K562 (cell line): ENCODE results near the gene PARD3B. TPM values are rescaled to one million over a fixed set of nuclear protein-coding genes. Genes with fewer than 3 reads are reported as not detected.

Source experiments
- ATAC-seq: fragments of 200-7000 bp; cut with Tn5 transposase; 3 replicates; pipeline ENCODE4 v1.9.1; 2020; ENCODE audit warnings: moderate library complexity
- BruUV-seq: library from RNA; stranded (reverse); fragments of 400-500 nt; replicated peaks from 2 replicates; lab custom pipeline; 2021; lab: Mats Ljungman, UMichigan
- CTCF ChIA-PET: fragments of 300-600 bp; formaldehyde crosslinking; extraction: SDS; loops from one replicate; lab custom pipeline; 2021; ENCODE audit warnings: low intra/inter-chr PET ratio; lab: Yijun Ruan, JAX
- POLR2A ChIA-PET: fragments of 300-600, 350-650 bp; sonication (Branson Sonifier 250); formaldehyde crosslinking; extraction: SDS; loops from one replicate; lab custom pipeline; 2021; ENCODE audit warnings: antibody characterized with exemption, inconsistent platforms; lab: Yijun Ruan, JAX
- DNase-seq, 4 experiments: peaks; one replicate each; pipeline versions ENCODE4 v3.0.0 to v3.0.0-alpha.2; 2011 to 2018; ENCODE audit warnings: low spot score in 3 of 4, mixed read lengths in 3 of 4; ENCODE audit errors: extremely low read depth in 1 of 4
- FAIRE-seq: peaks from 2 replicates; lab custom pipeline; 2011; peaks lifted over from hg19 to GRCh38; lab: Jason Lieb, UNC
- H2AFZ ChIP-seq: 2 replicates; pipeline ENCODE4 v1.6.0; 2011; ENCODE audit warnings: low read depth, low read length, control low read depth, inconsistent platforms
- H3K27ac ChIP-seq: fragments of 200-600 bp; 3 replicates; pipeline ENCODE4 v1.8.0; 2011; ENCODE audit warnings: low read depth, mild to moderate bottlenecking, control low read depth, inconsistent platforms, low read length, moderate library complexity, mixed read lengths; ENCODE audit errors: extremely low read depth
- H3K27me3 ChIP-seq, 2 experiments: fragments of 300-600 bp in 1 of 2; 2 replicates in 1 of 2; 3 replicates in 1 of 2; pipeline versions ENCODE4 v1.6.0 to v1.8.0; 2011; ENCODE audit warnings: inconsistent platforms in 2 of 2, low read length in 2 of 2, mild to moderate bottlenecking in 1 of 2, mixed read lengths in 1 of 2, moderate library complexity in 1 of 2; ENCODE audit not compliant: control insufficient read depth in 2 of 2, insufficient read depth in 2 of 2
- H3K36me3 ChIP-seq: fragments of 300-600 bp; 3 replicates; pipeline ENCODE4 v1.8.0; 2011; ENCODE audit warnings: mild to moderate bottlenecking, low read length, inconsistent platforms; ENCODE audit not compliant: control insufficient read depth, insufficient read depth
- H3K4me1 ChIP-seq, 2 experiments: fragments of 200-600 bp in 1 of 2; replicated peaks in 1 of 2; 2 replicates in 1 of 2; 3 replicates in 1 of 2; pipeline versions ENCODE4 v1.5.1 to v1.8.0; 2011; ENCODE audit warnings: inconsistent platforms in 2 of 2, low read length in 2 of 2, mild to moderate bottlenecking in 1 of 2, mixed read lengths in 1 of 2, moderate library complexity in 1 of 2; ENCODE audit not compliant: control insufficient read depth in 2 of 2, insufficient read depth in 2 of 2
- H3K4me2 ChIP-seq: 2 replicates; pipeline ENCODE4 v1.6.1; 2011; ENCODE audit warnings: low read length, control low read depth, inconsistent platforms, mixed read lengths; ENCODE audit not compliant: insufficient read depth
- H3K4me3 ChIP-seq: fragments of 200-600 bp; sonication (generic), shearing (Covaris generic); 2 replicates; pipeline ENCODE4 v1.5.1; 2016; ENCODE audit warnings: control low read depth, inconsistent platforms
- H3K79me2 ChIP-seq: fragments of 200-600 bp; 3 replicates; pipeline ENCODE4 v1.8.0; 2011; ENCODE audit warnings: low read length, inconsistent platforms; ENCODE audit not compliant: control insufficient read depth, insufficient read depth
- H3K9ac ChIP-seq, 2 experiments: 2 replicates each; pipeline versions ENCODE4 v1.6.0 to v1.6.1; 2011; ENCODE audit warnings: low read depth in 2 of 2, low read length in 2 of 2, control low read depth in 1 of 2, inconsistent platforms in 1 of 2, mild to moderate bottlenecking in 1 of 2, mixed read lengths in 1 of 2; ENCODE audit not compliant: insufficient read depth in 1 of 2
- H3K9me1 ChIP-seq: one replicate; pipeline ENCODE4 v1.6.0; 2011; ENCODE audit warnings: inconsistent platforms, mild to moderate bottlenecking, low read length, moderate library complexity; ENCODE audit not compliant: control insufficient read depth, insufficient read depth
- H3K9me3 ChIP-seq: replicated peaks from 2 replicates; pipeline ENCODE4 v1.5.1; 2011; ENCODE audit warnings: low read depth, low read length, inconsistent platforms; ENCODE audit not compliant: control insufficient read depth, insufficient read depth
- H4K20me1 ChIP-seq: replicated peaks from 2 replicates; pipeline ENCODE4 v1.6.1; 2011; ENCODE audit warnings: low read length, inconsistent platforms, mixed read lengths; ENCODE audit not compliant: control insufficient read depth, insufficient read depth
- C11orf30 ChIP-seq: fragments of 450-650 bp; IDR thresholded peaks from 2 replicates; pipeline ENCODE4 v1.6.1; 2016; ENCODE audit warnings: low read depth, mild to moderate bottlenecking
- CHCHD3 ChIP-seq: fragments of 250-450 bp; sonication (Bioruptor Pico); IDR thresholded peaks from 2 replicates; pipeline ENCODE4 v2.1.2; 2022; ENCODE audit warnings: mild to moderate bottlenecking
- CREM ChIP-seq: IDR thresholded peaks from 2 replicates; pipeline ENCODE4 v1.6.1; 2014; ENCODE audit warnings: antibody characterized with exemption, low read depth
- ERF ChIP-seq: fragments of 450-650 bp; formaldehyde crosslinking; IDR thresholded peaks from 2 replicates; pipeline ENCODE4 v1.4.0; 2020; ENCODE audit warnings: mild to moderate bottlenecking, mixed read lengths
- GABPB1 ChIP-seq: sonication (generic); formaldehyde crosslinking; IDR thresholded peaks from 2 replicates; pipeline ENCODE4 v1.8.0; 2022; ENCODE audit warnings: mild to moderate bottlenecking, missing genetic modification reagents
- HLTF ChIP-seq: fragments of 450-650 bp; IDR thresholded peaks from 2 replicates; pipeline ENCODE4 v1.6.1; 2016
- ILK ChIP-seq: fragments of 450-650 bp; IDR thresholded peaks from 2 replicates; pipeline ENCODE4 v1.6.1; 2016; ENCODE audit warnings: missing genetic modification characterization, low read depth, mild to moderate bottlenecking, missing compliant biosample characterization, moderate library complexity, borderline replicate concordance
- MAFG ChIP-seq: fragments of 450-650 bp; conservative IDR thresholded peaks from 2 replicates; pipeline ENCODE4 v1.6.1; 2016; ENCODE audit warnings: missing genetic modification characterization, missing compliant biosample characterization
- PHTF2 ChIP-seq: fragments of 250-450 bp; sonication (Bioruptor Pico); IDR thresholded peaks from 2 replicates; pipeline ENCODE4 v1.5.0; 2021; ENCODE audit warnings: mild to moderate bottlenecking
- RB1 ChIP-seq: fragments of 450-650 bp; IDR thresholded peaks from 2 replicates; pipeline ENCODE4 v1.6.1; 2017; ENCODE audit warnings: low read depth, mild to moderate bottlenecking
- RBM17 ChIP-seq: fragments of 200-400 bp; formaldehyde crosslinking; IDR thresholded peaks from 2 replicates; pipeline ENCODE4 v1.6.1; 2017; ENCODE audit warnings: low read depth, mild to moderate bottlenecking, low read length, borderline replicate concordance
- RUNX1 ChIP-seq: sonication (generic); IDR thresholded peaks from 2 replicates; pipeline ENCODE4 v1.6.1; 2016; ENCODE audit warnings: antibody characterized with exemption, low read depth
- WGBS: fragments of 100-300 bp; shearing (Covaris generic); methylation state at CpG from one replicate; pipeline ENCODE4 v1.1.6; 2016; ENCODE audit warnings: low coverage, mixed read lengths; ENCODE audit not compliant: insufficient coverage; ENCODE audit errors: missing lambda C conversion rate; 5-methylcytosine and 5-hydroxymethylcytosine counted together
- in situ Hi-C: fragments of 300-500 bp; cut with MboI; formaldehyde crosslinking; loops from 4 replicates; pipeline ENCODE4 v1.15.0; 2018; ENCODE audit warnings: inconsistent platforms, mixed read lengths
- intact Hi-C: fragments of 100-400 bp; cut with micrococcal nuclease; formaldehyde crosslinking; loops from 2 replicates; pipeline ENCODE4 v1.14.2; 2022
- polyA plus RNA-seq, 8 experiments: library from polyadenylated mRNA; depleted of rRNA in 4 of 8; stranded (reverse) in 5 of 8; unstranded in 3 of 8; fragments of >200 nt; fragmentation: Nextera tagmentation in 2 of 8; fragmentation: Illumina TruSeq in 1 of 8; extraction: Ambion mirVana in 2 of 8; extraction: Trizol in 1 of 8; gene quantifications; 2 replicates each; pipeline versions ENCODE4 v1.2.1 to v1.2.3, GENCODE V29; 2011 to 2014; ENCODE audit warnings: inconsistent platforms in 1 of 8, missing spikeins in 1 of 8
- total RNA-seq, 7 experiments: library from RNA; depleted of rRNA in 6 of 7; stranded (reverse); fragments of >200 nt in 6 of 7; fragmentation: Illumina TruSeq in 2 of 7; extraction: Trizol in 2 of 7; gene quantifications; 2 replicates each; pipeline versions ENCODE4 v1.2.1 to v1.2.3, GENCODE V29; 2011 to 2021; ENCODE audit warnings: low replicate concordance in 1 of 7
- TF ChIP-seq, protein P1 (sequence below): fragments of 250-450 bp; sonication (Bioruptor Pico); IDR thresholded peaks from 2 replicates; pipeline ENCODE4 v1.4.0; 2020

PARD3B gene
- total and polyA plus RNA-seq, 9 of the 15 experiments (the other 6 are each of a cell fraction or from before 2014, with no cell fraction given) = 0.15 to 3.0 (median 1.1) TPM

- Histone ChIP-seq H3K27me3 (no peaks in the 10 kb centered on the region), H3K27ac (no peak overlapping the region), H2AFZ (no peak overlapping the region), H3K4me2 (no peak overlapping the region), H3K9ac (no peak overlapping the region), H3K36me3 (no peaks in the 10 kb centered on the region), H3K4me3 (no peak overlapping the region), H3K79me2 (no peaks in the 10 kb centered on the region), H3K9me3 (no peaks in the 10 kb centered on the region), H3K9me1 (no peaks in the 10 kb centered on the region), H3K4me1 (no peaks in the 10 kb centered on the region), H4K20me1 (no peaks in the 10 kb centered on the region)
- in situ Hi-C loops = no loop called here
- 0% methylated on average over 2 of the region's 2 CpGs for WGBS
- no peak for ATAC-seq
- ChIA-PET POLR2A (interaction anchor here (1.3 kb wide), 1 partner anchor 23 kb away, joined by 3 read pairs; no protein-coding TSS in a partner anchor), CTCF (no interaction called here)
- no peak for FAIRE-seq
- no TSS peak for BruUV-seq
- no peak for DNase-seq
- TF ChIP-seq PHTF2 (CRISPR knock-in tag) = no peak
- TF ChIP-seq RUNX1 = no peak
- no peak for TF ChIP-seq RB1
- TF ChIP-seq, protein P1, sequence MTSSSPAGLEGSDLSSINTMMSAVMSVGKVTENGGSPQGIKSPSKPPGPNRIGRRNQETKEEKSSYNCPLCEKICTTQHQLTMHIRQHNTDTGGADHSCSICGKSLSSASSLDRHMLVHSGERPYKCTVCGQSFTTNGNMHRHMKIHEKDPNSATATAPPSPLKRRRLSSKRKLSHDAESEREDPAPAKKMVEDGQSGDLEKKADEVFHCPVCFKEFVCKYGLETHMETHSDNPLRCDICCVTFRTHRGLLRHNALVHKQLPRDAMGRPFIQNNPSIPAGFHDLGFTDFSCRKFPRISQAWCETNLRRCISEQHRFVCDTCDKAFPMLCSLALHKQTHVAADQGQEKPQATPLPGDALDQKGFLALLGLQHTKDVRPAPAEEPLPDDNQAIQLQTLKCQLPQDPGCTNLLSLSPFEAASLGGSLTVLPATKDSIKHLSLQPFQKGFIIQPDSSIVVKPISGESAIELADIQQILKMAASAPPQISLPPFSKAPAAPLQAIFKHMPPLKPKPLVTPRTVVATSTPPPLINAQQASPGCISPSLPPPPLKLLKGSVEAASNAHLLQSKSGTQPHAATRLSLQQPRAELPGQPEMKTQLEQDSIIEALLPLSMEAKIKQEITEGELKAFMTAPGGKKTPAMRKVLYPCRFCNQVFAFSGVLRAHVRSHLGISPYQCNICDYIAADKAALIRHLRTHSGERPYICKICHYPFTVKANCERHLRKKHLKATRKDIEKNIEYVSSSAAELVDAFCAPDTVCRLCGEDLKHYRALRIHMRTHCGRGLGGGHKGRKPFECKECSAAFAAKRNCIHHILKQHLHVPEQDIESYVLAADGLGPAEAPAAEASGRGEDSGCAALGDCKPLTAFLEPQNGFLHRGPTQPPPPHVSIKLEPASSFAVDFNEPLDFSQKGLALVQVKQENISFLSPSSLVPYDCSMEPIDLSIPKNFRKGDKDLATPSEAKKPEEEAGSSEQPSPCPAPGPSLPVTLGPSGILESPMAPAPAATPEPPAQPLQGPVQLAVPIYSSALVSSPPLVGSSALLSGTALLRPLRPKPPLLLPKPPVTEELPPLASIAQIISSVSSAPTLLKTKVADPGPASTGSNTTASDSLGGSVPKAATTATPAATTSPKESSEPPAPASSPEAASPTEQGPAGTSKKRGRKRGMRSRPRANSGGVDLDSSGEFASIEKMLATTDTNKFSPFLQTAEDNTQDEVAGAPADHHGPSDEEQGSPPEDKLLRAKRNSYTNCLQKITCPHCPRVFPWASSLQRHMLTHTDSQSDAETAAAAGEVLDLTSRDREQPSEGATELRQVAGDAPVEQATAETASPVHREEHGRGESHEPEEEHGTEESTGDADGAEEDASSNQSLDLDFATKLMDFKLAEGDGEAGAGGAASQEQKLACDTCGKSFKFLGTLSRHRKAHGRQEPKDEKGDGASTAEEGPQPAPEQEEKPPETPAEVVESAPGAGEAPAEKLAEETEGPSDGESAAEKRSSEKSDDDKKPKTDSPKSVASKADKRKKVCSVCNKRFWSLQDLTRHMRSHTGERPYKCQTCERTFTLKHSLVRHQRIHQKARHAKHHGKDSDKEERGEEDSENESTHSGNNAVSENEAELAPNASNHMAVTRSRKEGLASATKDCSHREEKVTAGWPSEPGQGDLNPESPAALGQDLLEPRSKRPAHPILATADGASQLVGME (CRISPR knock-in tag) = no peak
- TF ChIP-seq CREM = no peak
- TF ChIP-seq HLTF = no peak
- no peak for TF ChIP-seq GABPB1 (CRISPR knock-in tag)
- TF ChIP-seq ILK = no peak
- TF ChIP-seq MAFG (tag) = no peak
- TF ChIP-seq ERF (CRISPR knock-in tag) = no peak
- TF ChIP-seq C11orf30 = no peak
- TF ChIP-seq CHCHD3 (CRISPR knock-in tag) = no peak
- TF ChIP-seq RBM17 = no peak
- intact Hi-C loops = no loop called here
These were observed 727.9 kb downstream of the PARD3B start for GRCh38 chr2:205273148-205273547.
